Head of caudate nucleus (tissue), 42 donors: ENCODE data around the gene BOK.
A peak's percentile ranks its signal among the peaks of the same experiment; 100 is the strongest.

Experiments
- DNase-seq, 42 donors: peaks; one replicate each; pipeline versions ENCODE4 v3.0.0 to v3.0.0-alpha.2; 2020 to 2021; ENCODE audit warnings: mixed read lengths in 7 of 42
- intact Hi-C: fragments of 100-400 bp; cut with DNase I; formaldehyde crosslinking; loops from one replicate; pipeline ENCODE4 v1.15.0; 2022

The BOK gene

GRCh38 chr2:241612156-241613016 is 53.8 kb downstream of the BOK start:
- DNase-seq, result no peak
- intact Hi-C loops, result no loop called here

DNA sequence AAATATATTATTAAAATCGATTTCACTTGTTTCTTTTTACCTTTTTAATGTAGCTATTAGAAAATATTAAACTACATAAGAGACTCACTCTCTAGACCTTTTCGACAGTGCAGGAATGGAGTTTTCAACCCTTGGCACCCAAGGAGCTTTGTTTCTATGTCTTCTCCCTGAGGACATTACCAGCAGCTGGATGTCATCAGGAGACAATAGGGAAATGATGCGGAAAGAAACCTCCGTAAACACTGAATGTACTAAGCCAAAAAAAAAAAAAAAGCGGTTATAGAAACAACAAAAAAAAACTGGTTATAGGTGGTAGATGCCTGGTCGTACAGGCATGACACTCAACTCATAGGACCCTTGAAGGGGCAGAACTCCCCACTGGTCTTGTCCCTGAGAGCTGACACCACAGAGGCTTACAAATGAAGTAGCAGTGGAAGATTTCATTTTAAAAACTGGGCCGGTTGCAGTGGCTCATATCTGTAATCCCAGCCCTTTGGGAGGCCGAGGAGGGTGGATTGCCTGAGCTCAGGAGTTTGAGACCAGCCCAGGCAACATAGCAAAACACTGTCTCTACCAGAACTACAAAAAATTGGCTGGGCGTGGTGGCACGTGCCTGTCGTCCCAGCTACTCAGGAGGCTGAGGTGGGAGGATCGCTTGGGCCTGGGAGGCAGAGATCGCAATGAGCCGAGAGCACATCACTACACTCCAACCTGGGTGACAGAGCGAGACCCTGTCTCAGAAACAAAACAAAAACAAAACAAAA is 54.7 kb downstream of the BOK start:
- intact Hi-C loops, result no loop called here
- DNase-seq, result no peak

DNA sequence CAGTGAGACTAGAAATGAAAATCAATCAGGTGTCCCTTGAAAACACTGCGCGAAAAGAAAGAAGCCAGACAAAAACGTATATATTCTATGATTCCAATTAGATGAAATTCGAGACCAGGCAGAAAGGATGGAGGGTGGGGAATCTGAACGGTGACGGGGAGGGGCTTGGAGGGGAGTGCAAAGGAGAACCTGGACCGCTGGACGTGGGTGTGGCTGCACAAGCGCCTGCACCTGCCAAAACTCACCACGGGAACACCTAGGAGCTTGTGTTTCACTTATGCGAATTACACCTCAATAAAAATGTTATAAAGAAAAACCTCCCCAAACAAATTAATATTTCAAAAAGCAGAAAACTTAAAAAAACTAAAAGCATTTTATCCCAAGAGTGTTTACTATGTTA is 56.5 kb downstream of the BOK start:
- intact Hi-C loops, result no loop called here
- DNase-seq, result no peak

GRCh38 chr2:241615522-241616052 is 57.0 kb downstream of the BOK start:
- intact Hi-C loops, result no loop called here
- peak in 8 of 42 donors; percentile 19 to 60 (median 44) for DNase-seq

- intact Hi-C loops, result no loop called here
- DNase-seq, result no peak
Measured at GRCh38 chr2:241616168-241617125, 57.9 kb downstream of the BOK start.

DNA sequence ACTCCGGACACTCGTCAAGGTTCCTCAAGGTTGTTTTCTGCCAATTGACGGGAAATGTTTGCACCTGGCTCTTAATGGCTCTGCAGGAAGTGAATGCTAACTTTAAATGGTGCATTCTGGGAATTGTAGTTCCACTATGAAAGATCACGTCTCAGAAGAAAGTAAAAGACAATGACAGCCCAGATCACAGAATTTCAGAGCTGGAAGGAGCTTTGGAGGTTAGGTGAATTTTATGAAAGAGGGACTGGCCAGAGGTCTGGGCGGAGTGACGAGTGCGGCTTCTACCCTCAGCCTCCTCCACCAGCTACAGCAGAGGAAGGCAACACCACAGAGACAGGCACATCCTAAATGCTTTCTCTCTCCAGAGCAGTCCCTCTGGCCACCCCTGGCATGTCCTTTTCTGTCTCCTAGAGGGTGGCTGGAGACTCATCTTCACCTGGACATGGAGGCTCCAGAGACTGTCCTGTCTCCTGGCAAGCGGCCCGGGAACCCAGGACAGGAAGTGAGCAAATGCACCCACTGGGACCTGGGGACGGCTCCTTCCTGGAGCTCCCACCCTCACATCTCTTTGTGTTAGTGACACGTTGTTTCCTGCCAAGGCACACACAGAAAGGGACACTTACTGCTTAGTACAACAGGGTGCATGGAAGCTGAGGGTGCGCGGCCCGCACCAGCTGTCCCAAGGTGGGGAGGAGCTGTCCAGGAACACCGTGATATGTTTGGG is 59.0 kb downstream of the BOK start:
- DNase-seq, result peak in 2 of 42 donors; percentile 23 to 50
- intact Hi-C loops, result no loop called here

DNA sequence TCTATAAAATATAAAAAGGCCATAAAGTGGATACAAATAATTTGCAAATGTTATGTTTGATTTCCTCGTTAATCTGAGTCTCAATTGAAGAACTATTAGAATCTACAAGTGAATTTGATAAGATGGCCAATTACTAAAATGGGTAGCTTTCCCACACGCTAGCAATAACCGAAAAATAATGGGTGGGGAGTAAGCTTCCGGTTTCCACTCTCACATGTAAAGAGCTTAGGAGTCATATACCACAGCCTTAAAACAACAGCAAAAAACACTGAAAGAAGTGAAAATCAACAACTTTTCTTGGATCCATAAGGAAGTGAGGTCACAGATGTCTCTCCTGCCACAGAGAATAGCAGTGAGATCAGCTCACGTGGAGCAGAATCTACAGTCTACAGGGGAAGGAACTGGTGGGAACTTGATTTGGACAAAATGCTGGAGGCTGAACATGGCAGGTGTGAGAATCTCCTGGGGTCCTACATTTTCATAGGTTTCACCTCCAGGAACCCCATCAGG is 59.8 kb downstream of the BOK start:
- intact Hi-C loops, result no loop called here
- DNase-seq, result no peak

- intact Hi-C loops, result no loop called here
- DNase-seq, result no peak
Measured at GRCh38 chr2:241618829-241619228, 60.3 kb downstream of the BOK start.

GRCh38 chr2:241619597-241620418 is 61.3 kb downstream of the BOK start:
- intact Hi-C loops, result no loop called here
- no peak for DNase-seq

DNA sequence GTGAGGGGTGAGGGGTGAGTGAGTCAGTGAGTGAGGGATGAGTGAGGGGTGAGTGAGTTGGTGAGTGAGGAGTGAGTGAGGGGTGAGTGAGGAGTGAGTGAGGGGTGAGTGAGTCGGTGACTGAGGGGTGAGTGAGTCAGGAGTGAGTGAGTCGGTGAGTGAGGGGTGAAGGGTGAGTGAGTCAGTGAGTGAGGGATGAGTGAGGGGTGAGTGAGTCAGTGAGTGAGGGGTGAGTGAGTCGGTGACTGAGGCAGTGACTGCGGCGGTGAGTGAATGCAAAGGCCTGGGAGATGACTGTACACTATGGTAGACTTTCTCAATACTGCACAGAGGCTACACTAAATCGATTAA is 61.8 kb downstream of the BOK start:
- intact Hi-C loops, result no loop called here
- DNase-seq, result peak in 1 of 42 donors; percentile 41
